ENCODE data around the gene REXO1. TPM values are rescaled to one million over a fixed set of nuclear protein-coding genes. Genes with fewer than 3 reads are reported as not detected.
A peak's percentile ranks its signal among the peaks of the same experiment; 100 is the strongest.

REXO1 gene
- total RNA-seq, 1 experiment from 2014 or later: 61.1 TPM

- H3K27ac Mint-ChIP-seq: peak overlapping the region; percentile 90; the same call in 1 of the 2 replicates
- peak overlapping the region; percentile 46 for H3K4me3 Mint-ChIP-seq
- H3K27me3 Mint-ChIP-seq (ENCODE audit: low read depth): no peaks in the 10 kb centered on the region
- H3K9me3 Mint-ChIP-seq: no peaks in the 10 kb centered on the region
- H3K4me1 Mint-ChIP-seq: peaks cover 35% of the 10 kb centered on the region
- POLR2A ChIA-PET: no interaction called here
- no peaks in the 10 kb centered on the region for H3K36me3 Mint-ChIP-seq
- TF ChIP-seq, protein P1, sequence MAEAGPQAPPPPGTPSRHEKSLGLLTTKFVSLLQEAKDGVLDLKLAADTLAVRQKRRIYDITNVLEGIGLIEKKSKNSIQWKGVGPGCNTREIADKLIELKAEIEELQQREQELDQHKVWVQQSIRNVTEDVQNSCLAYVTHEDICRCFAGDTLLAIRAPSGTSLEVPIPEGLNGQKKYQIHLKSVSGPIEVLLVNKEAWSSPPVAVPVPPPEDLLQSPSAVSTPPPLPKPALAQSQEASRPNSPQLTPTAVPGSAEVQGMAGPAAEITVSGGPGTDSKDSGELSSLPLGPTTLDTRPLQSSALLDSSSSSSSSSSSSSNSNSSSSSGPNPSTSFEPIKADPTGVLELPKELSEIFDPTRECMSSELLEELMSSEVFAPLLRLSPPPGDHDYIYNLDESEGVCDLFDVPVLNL (CRISPR knock-in tag; IDR thresholded peaks at IDR 0.05; ENCODE audit: borderline replicate concordance, low read depth): no peak
- TF ChIP-seq, protein P2, sequence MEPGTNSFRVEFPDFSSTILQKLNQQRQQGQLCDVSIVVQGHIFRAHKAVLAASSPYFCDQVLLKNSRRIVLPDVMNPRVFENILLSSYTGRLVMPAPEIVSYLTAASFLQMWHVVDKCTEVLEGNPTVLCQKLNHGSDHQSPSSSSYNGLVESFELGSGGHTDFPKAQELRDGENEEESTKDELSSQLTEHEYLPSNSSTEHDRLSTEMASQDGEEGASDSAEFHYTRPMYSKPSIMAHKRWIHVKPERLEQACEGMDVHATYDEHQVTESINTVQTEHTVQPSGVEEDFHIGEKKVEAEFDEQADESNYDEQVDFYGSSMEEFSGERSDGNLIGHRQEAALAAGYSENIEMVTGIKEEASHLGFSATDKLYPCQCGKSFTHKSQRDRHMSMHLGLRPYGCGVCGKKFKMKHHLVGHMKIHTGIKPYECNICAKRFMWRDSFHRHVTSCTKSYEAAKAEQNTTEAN (CRISPR knock-in tag; IDR thresholded peaks at IDR 0.05): no peak
- TF ChIP-seq ZNF263 (CRISPR knock-in tag; IDR thresholded peaks at IDR 0.05; ENCODE audit: low read depth) (no peak), GTF2I (CRISPR knock-in tag; conservative IDR thresholded peaks at IDR 0.05) (0 out of 2 replicates have a peak, but pooled peaks have one; percentile 20), PRDM15 (CRISPR knock-in tag; IDR thresholded peaks at IDR 0.05) (peak; percentile 51; the same call in 1 of the 2 replicates), USF2 (CRISPR knock-in tag; IDR thresholded peaks at IDR 0.05) (peak; percentile 93), JAZF1 (CRISPR knock-in tag; IDR thresholded peaks at IDR 0.05) (no peak), HMGXB4 (CRISPR knock-in tag; IDR thresholded peaks at IDR 0.05) (peak; percentile 45; the same call in 1 of the 2 replicates)
- TF ChIP-seq, protein P3, sequence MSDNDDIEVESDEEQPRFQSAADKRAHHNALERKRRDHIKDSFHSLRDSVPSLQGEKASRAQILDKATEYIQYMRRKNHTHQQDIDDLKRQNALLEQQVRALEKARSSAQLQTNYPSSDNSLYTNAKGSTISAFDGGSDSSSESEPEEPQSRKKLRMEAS (CRISPR knock-in tag; IDR thresholded peaks at IDR 0.05): peak; percentile 62; the same call in 1 of the 2 replicates
- TF ChIP-seq, protein P4, sequence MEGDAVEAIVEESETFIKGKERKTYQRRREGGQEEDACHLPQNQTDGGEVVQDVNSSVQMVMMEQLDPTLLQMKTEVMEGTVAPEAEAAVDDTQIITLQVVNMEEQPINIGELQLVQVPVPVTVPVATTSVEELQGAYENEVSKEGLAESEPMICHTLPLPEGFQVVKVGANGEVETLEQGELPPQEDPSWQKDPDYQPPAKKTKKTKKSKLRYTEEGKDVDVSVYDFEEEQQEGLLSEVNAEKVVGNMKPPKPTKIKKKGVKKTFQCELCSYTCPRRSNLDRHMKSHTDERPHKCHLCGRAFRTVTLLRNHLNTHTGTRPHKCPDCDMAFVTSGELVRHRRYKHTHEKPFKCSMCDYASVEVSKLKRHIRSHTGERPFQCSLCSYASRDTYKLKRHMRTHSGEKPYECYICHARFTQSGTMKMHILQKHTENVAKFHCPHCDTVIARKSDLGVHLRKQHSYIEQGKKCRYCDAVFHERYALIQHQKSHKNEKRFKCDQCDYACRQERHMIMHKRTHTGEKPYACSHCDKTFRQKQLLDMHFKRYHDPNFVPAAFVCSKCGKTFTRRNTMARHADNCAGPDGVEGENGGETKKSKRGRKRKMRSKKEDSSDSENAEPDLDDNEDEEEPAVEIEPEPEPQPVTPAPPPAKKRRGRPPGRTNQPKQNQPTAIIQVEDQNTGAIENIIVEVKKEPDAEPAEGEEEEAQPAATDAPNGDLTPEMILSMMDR (IDR thresholded peaks at IDR 0.05): peak; percentile 90
- TF ChIP-seq, protein P5, sequence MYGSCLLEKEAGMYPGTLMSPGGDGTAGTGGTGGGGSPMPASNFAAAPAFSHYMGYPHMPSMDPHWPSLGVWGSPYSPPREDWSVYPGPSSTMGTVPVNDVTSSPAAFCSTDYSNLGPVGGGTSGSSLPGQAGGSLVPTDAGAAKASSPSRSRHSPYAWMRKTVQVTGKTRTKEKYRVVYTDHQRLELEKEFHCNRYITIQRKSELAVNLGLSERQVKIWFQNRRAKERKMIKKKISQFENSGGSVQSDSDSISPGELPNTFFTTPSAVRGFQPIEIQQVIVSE (CRISPR knock-in tag; IDR thresholded peaks at IDR 0.05; ENCODE audit: borderline replicate concordance): no peak
- TF ChIP-seq, protein P6, sequence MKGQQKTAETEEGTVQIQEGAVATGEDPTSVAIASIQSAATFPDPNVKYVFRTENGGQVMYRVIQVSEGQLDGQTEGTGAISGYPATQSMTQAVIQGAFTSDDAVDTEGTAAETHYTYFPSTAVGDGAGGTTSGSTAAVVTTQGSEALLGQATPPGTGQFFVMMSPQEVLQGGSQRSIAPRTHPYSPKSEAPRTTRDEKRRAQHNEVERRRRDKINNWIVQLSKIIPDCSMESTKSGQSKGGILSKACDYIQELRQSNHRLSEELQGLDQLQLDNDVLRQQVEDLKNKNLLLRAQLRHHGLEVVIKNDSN (CRISPR knock-in tag; IDR thresholded peaks at IDR 0.05): peak; percentile 91
- DNase-seq (ENCODE audit: low spot score): peak; percentile 93
- CTCF ChIA-PET: interaction anchor here (0.6 to 8.2 kb wide), 4 partner anchors 11 to 426 kb away, joined by 3 to 70 read pairs (median 4); no protein-coding TSS in a partner anchor
- peak; percentile 13 for ATAC-seq
Observed at GRCh38 chr19:1853295-1854038, 5.2 kb upstream of the REXO1 start.

Data from WTC11 (cell line).